Uterus (tissue), 2 donors: ENCODE results near the gene CDKN3.

Experiments used
- POLR2A ChIP-seq, 2 donors: fragments of 450-650 bp; IDR thresholded peaks; one replicate each; pipeline ENCODE4 v1.6.1; 2016; ENCODE audit warnings: antibody characterized with exemption in 2 of 2, mild to moderate bottlenecking in 1 of 2, moderate library complexity in 1 of 2
- TF ChIP-seq, protein P1 (sequence below), 4 experiments: fragments of 200-600 bp in 2 of 4; fragments of 450-650 bp in 2 of 4; sonication (generic) in 2 of 4; IDR thresholded peaks; one replicate each; pipeline ENCODE4 v1.5.1; 2016 to 2019; ENCODE audit warnings: antibody characterized with exemption in 4 of 4, mild to moderate bottlenecking in 2 of 4, moderate library complexity in 1 of 4

DNA sequence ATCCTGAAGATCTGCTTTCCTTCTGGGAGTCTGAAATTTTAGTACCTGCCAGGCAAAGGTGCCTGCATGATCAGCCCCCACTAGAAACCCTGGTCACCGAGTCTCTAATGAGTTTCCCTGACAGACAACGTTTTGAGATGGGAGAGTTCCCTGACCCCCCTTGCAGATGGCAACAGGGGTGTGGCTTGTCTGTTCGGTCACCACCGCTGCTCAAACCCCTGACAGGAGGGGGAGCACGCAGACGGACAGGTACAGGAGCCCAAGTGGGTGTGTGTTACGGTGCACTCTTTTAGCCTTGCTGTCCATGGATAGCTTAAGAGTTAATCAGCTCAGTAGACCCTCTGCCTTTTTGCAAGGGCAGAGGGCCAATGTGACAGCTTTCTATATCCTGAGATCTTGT is 19.3 kb upstream of the CDKN3 start:
- TF ChIP-seq, protein P1, sequence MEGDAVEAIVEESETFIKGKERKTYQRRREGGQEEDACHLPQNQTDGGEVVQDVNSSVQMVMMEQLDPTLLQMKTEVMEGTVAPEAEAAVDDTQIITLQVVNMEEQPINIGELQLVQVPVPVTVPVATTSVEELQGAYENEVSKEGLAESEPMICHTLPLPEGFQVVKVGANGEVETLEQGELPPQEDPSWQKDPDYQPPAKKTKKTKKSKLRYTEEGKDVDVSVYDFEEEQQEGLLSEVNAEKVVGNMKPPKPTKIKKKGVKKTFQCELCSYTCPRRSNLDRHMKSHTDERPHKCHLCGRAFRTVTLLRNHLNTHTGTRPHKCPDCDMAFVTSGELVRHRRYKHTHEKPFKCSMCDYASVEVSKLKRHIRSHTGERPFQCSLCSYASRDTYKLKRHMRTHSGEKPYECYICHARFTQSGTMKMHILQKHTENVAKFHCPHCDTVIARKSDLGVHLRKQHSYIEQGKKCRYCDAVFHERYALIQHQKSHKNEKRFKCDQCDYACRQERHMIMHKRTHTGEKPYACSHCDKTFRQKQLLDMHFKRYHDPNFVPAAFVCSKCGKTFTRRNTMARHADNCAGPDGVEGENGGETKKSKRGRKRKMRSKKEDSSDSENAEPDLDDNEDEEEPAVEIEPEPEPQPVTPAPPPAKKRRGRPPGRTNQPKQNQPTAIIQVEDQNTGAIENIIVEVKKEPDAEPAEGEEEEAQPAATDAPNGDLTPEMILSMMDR (IDR thresholded peaks at IDR 0.05), result no peak
- TF ChIP-seq POLR2A (IDR thresholded peaks at IDR 0.05), result no peak
